Activated B cell treated with CpG ODN at 0.5 μM for 24 hours (primary cell): ENCODE results near the gene PHF2. TPM values are rescaled to one million over a fixed set of nuclear protein-coding genes. Genes with fewer than 3 reads are reported as not detected.

ENCODE experiments used
- ATAC-seq: fragments of 200-7000 bp; cut with Tn5 transposase; one replicate; pipeline ENCODE4 v1.10.0; 2021; ENCODE audit warnings: low read depth, mild to moderate bottlenecking, moderate library complexity
- CTCF ChIA-PET: fragments of 350-600 bp; sonication (Branson Sonifier 250); formaldehyde crosslinking; loops from one replicate; lab custom pipeline; 2021; ENCODE audit warnings: antibody characterized with exemption; lab: Charles Lee
- POLR2A ChIA-PET: fragments of 350-600 bp; sonication (Branson Sonifier 250); formaldehyde crosslinking; loops from one replicate; lab custom pipeline; 2021; ENCODE audit warnings: antibody characterized with exemption; lab: Charles Lee
- DNase-seq: peaks from one replicate; pipeline ENCODE4 v3.0.0; 2022
- H3K27ac Mint-ChIP-seq: one replicate; pipeline ENCODE4 v1.8.0; 2020; ENCODE audit warnings: mixed read lengths
- H3K27me3 Mint-ChIP-seq: one replicate; pipeline ENCODE4 v1.8.0; 2021; ENCODE audit warnings: mixed read lengths
- H3K36me3 Mint-ChIP-seq: one replicate; pipeline ENCODE4 v1.8.0; 2021; ENCODE audit warnings: low read depth, mixed read lengths
- H3K4me1 Mint-ChIP-seq: one replicate; pipeline ENCODE4 v1.8.0; 2021; ENCODE audit warnings: mixed read lengths
- H3K4me3 Mint-ChIP-seq: one replicate; pipeline ENCODE4 v1.8.0; 2020; ENCODE audit warnings: mild to moderate bottlenecking, mixed read lengths
- H3K9me3 Mint-ChIP-seq: one replicate; pipeline ENCODE4 v1.8.0; 2020; ENCODE audit warnings: mixed read lengths
- CTCF ChIP-seq: fragments of 200-600 bp; IDR thresholded peaks from one replicate; pipeline ENCODE4 v1.8.0; 2022; ENCODE audit warnings: antibody characterized with exemption, mild to moderate bottlenecking
- intact Hi-C: fragments of 100-400 bp; cut with micrococcal nuclease; formaldehyde crosslinking; loops from one replicate; pipeline ENCODE4 v1.15.1; 2024
- total RNA-seq: library from RNA; stranded (reverse); gene quantifications from 2 replicates; pipeline ENCODE4 v1.2.3, GENCODE V29; 2022

Gene PHF2
- total RNA-seq, 1 donor from 2014 or later = 18.2 TPM

GRCh38 chr9:93575796-93576257, 557 bp upstream of the PHF2 start:
- POLR2A ChIA-PET = interaction anchor here (2.3 kb wide), 1 partner anchor 9 kb away, joined by 38 read pairs; no protein-coding TSS in a partner anchor
- no peak for TF ChIP-seq CTCF
- Mint-ChIP-seq H3K36me3 (no peaks in the 10 kb centered on the region), H3K9me3 (no peaks in the 10 kb centered on the region), H3K4me1 (peaks cover 30% of the 10 kb centered on the region), H3K27ac (peak overlapping the region; percentile 89), H3K4me3 (peak overlapping the region; percentile 89), H3K27me3 (no peaks in the 10 kb centered on the region)
- DNase-seq (no peak), ATAC-seq (peak; percentile 38)
- CTCF ChIA-PET = interaction anchor here (0.6 kb wide), 1 partner anchor 10 kb away, joined by 3 read pairs; no protein-coding TSS in a partner anchor
- intact Hi-C loops = loop anchor here (1.0 to 10.0 kb wide), 3 partner anchors 10 to 1861 kb away; no protein-coding TSS in a partner anchor

GRCh38 chr9:93577078-93577974, 942 bp downstream of the PHF2 start:
- Mint-ChIP-seq H3K27ac (peak overlapping the region; percentile 46), H3K36me3 (no peaks in the 10 kb centered on the region), H3K4me3 (peak overlapping the region; percentile 81), H3K9me3 (no peaks in the 10 kb centered on the region), H3K4me1 (peaks cover 31% of the 10 kb centered on the region), H3K27me3 (no peaks in the 10 kb centered on the region)
- intact Hi-C loops = loop anchor here (5.0 to 10.0 kb wide), 2 partner anchors 385 to 1863 kb away; no protein-coding TSS in a partner anchor
- ATAC-seq = peak; percentile 14
- CTCF ChIA-PET = interaction anchor here (1.5 kb wide), 1 partner anchor 11 kb away, joined by 5 read pairs; no protein-coding TSS in a partner anchor
- POLR2A ChIA-PET = interaction anchor here (1.3 kb wide), 1 partner anchor 11 kb away, joined by 12 read pairs; no protein-coding TSS in a partner anchor
- no peak for TF ChIP-seq CTCF
- peak; percentile 34 for DNase-seq

- CTCF ChIA-PET = interaction anchor here (1.4 kb wide), 1 partner anchor 12 kb away, joined by 6 read pairs; no protein-coding TSS in a partner anchor
- Mint-ChIP-seq H3K27ac (peak overlapping the region; percentile 46), H3K27me3 (no peaks in the 10 kb centered on the region), H3K4me3 (peak overlapping the region; percentile 81), H3K36me3 (no peaks in the 10 kb centered on the region), H3K4me1 (peaks cover 34% of the 10 kb centered on the region), H3K9me3 (no peaks in the 10 kb centered on the region)
- intact Hi-C loops = loop anchor here (5.0 to 10.0 kb wide), 2 partner anchors 384 to 1863 kb away; no protein-coding TSS in a partner anchor
- POLR2A ChIA-PET = interaction anchor here (0.9 to 1.3 kb wide), 2 partner anchors 11 to 12 kb away, joined by 4 to 12 read pairs; no protein-coding TSS in a partner anchor
- no peak for TF ChIP-seq CTCF
- DNase-seq = no peak
- ATAC-seq = no peak
Measured at GRCh38 chr9:93577975-93578682, 1.7 kb downstream of the PHF2 start.

- Mint-ChIP-seq H3K27me3 (no peaks in the 10 kb centered on the region), H3K36me3 (no peaks in the 10 kb centered on the region), H3K27ac (peak overlapping the region; percentile 4), H3K4me3 (peak overlapping the region; percentile 41), H3K9me3 (no peaks in the 10 kb centered on the region), H3K4me1 (peaks cover 34% of the 10 kb centered on the region)
- TF ChIP-seq CTCF = no peak
- DNase-seq (no peak), ATAC-seq (no peak)
- intact Hi-C loops = loop anchor here (5.0 to 10.0 kb wide), 2 partner anchors 383 to 1864 kb away; no protein-coding TSS in a partner anchor
- ChIA-PET CTCF (interaction anchor here (1.4 kb wide), 1 partner anchor 13 kb away, joined by 6 read pairs; no protein-coding TSS in a partner anchor), POLR2A (interaction anchor here (0.9 kb wide), 1 partner anchor 12 kb away, joined by 4 read pairs; no protein-coding TSS in a partner anchor)
Measured at GRCh38 chr9:93578844-93579243, 2.5 kb downstream of the PHF2 start.
